HG03571 (cell line): ENCODE results near the gene PIK3CB.
"Not testable (repeated sequence)": the region's sequence is repeated elsewhere in the genome, so short reads cannot be mapped to it uniquely, and the experiment has no call there.

ENCODE experiments used
- ATAC-seq: cut with Tn5 transposase; IDR thresholded peaks from one replicate; pipeline ENCODE4 v1.9.1; 2021; ENCODE audit not compliant: unreplicated experiment

PIK3CB gene

GRCh38 chr3:138624518-138624917 lies 210.2 kb downstream of the PIK3CB start:
- no peak for ATAC-seq

- no peak for ATAC-seq
These were observed 214.3 kb downstream of the PIK3CB start for GRCh38 chr3:138620431-138620830.

DNA sequence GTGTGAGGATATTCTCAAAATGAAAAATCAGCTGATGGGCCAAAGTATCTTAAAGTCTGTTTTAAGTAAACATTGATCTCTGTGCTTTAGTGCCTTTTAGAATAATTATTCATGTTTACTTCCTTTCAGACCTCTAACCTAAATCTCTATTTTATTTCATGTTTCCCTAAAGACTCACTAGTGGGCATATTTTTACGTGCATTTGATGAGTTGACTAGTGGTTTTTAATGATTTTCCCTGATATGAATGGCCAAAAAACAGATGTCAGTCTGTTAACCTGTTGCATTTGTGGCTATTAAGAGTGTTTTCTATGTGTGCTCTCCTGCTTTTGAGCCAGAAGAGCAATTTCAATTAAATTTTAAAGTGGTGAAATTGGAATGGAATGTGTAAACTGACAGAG lies 219.3 kb downstream of the PIK3CB start:
- ATAC-seq = no peak

DNA sequence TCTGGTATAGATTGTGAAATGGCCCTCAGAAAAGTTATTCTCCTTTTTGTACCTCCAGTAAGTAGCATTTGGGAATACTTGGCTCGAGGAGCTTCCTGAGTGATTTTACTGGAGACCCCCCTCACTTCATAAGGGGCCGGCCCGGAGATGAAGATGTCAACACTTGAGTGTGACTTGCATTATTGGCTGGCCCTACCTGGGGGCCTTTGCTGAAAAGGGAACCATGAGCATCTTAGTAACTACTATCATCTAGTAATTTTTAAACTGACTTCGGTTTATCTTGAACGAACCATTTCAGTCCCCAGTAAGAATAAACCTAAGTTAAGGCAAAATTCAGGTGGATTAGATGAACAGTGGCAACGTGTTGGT lies 224.8 kb downstream of the PIK3CB start:
- ATAC-seq = no peak

DNA sequence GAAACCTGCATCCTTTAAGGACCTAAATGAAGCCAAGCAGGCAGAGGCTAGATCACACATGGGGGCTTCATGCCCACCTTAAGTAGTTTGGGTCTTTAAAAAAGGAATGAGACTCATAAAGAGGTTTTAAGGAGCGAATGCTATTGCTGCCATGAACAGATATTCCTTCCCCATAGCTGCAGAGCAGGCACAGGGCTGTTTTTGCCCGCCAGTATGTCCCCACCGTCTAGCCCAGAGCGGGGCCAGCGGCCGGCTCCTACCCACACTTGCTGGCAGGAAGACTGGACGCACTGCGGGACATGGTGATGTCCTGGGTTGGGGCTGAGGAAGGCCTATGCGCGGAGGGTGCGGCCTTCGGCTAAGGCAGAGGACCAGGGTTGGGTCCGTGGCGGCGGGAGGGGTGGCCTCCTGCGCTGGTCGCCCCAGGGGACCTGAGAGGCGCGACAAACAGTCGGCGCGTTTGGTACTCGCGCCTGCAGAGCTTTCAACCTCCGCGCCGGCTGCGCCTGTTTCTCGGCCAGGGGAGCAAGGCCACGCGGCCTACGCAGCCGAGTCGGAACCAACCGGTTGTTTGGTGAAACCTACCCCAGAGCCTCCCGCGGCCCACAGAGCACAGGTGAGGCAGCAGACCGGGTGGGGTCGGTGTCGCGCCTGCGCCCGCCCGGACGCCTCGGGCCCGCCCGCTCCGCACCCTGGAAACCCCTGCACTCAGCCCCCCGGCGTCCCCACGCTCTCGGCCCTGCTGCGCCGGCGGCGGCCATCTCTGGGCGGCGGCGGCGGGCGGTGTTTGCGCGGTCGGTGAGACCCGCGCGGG lies 226.2 kb downstream of the PIK3CB start, which contains the start of gene FAIM:
TSS of gene FAIM (plus strand) at position 450 of the 814 bp plus-strand sequence. CDS start 10,956 bp downstream, outside the sequence.
- ATAC-seq = peak; percentile 74

DNA sequence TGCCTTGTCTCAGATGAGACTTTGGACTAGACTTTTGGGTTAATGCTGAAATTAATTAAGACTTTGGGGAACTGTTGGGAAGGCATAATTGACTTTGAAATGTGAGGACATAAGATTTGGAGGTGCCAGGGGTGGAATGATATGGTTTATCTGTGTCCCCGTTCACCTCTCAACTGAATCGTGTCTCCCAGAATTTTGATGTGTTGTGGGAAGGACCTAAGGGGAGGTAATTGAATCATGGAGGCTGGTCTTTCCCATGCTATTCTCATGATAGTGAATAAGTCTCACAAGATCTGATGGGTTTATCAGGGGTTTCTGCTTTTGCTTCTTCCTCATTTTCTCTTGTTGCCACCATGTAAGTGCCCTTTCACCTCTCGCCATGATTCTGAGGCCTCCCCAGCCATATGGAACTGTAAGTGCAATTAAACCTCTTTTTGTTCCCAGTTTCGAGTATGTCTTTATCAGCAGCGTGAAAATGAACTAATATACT lies 230.6 kb downstream of the PIK3CB start:
- not testable (repeated sequence) for ATAC-seq
